ENCODE measurements around the gene CSPG4. TPM values are rescaled to one million over a fixed set of nuclear protein-coding genes. Genes with fewer than 3 reads are reported as not detected.

Gene CSPG4
- total and polyA plus RNA-seq, 9 of the 15 experiments (the other 6 are each of a cell fraction or from before 2014, with no cell fraction given), result under 0.01 to 0.07 (median 0.04) TPM; not detected in 5

- no peak for TF ChIP-seq ATF1 (CRISPR knock-in tag; IDR thresholded peaks at IDR 0.05)
- TF ChIP-seq ATF1 (tag; IDR thresholded peaks at IDR 0.05), result 0 out of 2 replicates have a peak, but pooled peaks have one; percentile 13
- no peak for TF ChIP-seq SIN3B (IDR thresholded peaks at IDR 0.05; ENCODE audit: low read depth)
- peak; percentile 89 for TF ChIP-seq ETV5 (CRISPR knock-in tag; IDR thresholded peaks at IDR 0.05; ENCODE audit: low read depth)
- peak; percentile 76 for TF ChIP-seq TAF1 (IDR thresholded peaks at IDR 0.05; ENCODE audit: control insufficient read depth, extremely low read depth, insufficient read depth, low read length, severe bottlenecking)
- no peak for TF ChIP-seq MEIS2 (IDR thresholded peaks at IDR 0.05; ENCODE audit: partially characterized antibody)
- no peak for TF ChIP-seq PTBP1 (IDR thresholded peaks at IDR 0.05; ENCODE audit: low read depth, low read length)
- TF ChIP-seq CHD4 (IDR thresholded peaks at IDR 0.05; ENCODE audit: insufficient read depth, insufficient replicate concordance, low read depth, low read length, poor library complexity, severe bottlenecking), result no peak
- no peak for TF ChIP-seq SMARCC2 (IDR thresholded peaks at IDR 0.05; ENCODE audit: low read depth)
- TF ChIP-seq, protein P1, sequence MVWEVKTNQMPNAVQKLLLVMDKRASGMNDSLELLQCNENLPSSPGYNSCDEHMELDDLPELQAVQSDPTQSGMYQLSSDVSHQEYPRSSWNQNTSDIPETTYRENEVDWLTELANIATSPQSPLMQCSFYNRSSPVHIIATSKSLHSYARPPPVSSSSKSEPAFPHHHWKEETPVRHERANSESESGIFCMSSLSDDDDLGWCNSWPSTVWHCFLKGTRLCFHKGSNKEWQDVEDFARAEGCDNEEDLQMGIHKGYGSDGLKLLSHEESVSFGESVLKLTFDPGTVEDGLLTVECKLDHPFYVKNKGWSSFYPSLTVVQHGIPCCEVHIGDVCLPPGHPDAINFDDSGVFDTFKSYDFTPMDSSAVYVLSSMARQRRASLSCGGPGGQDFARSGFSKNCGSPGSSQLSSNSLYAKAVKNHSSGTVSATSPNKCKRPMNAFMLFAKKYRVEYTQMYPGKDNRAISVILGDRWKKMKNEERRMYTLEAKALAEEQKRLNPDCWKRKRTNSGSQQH (CRISPR knock-in tag; IDR thresholded peaks at IDR 0.05), result no peak
- peak; percentile 64; the same call in 1 of the 2 replicates for TF ChIP-seq NKRF (IDR thresholded peaks at IDR 0.05; ENCODE audit: borderline replicate concordance)
- TF ChIP-seq ZKSCAN8 (CRISPR knock-in tag; IDR thresholded peaks at IDR 0.05), result no peak
- TF ChIP-seq ELK3 (CRISPR knock-in tag; IDR thresholded peaks at IDR 0.05), result no peak
- TF ChIP-seq, protein P2, sequence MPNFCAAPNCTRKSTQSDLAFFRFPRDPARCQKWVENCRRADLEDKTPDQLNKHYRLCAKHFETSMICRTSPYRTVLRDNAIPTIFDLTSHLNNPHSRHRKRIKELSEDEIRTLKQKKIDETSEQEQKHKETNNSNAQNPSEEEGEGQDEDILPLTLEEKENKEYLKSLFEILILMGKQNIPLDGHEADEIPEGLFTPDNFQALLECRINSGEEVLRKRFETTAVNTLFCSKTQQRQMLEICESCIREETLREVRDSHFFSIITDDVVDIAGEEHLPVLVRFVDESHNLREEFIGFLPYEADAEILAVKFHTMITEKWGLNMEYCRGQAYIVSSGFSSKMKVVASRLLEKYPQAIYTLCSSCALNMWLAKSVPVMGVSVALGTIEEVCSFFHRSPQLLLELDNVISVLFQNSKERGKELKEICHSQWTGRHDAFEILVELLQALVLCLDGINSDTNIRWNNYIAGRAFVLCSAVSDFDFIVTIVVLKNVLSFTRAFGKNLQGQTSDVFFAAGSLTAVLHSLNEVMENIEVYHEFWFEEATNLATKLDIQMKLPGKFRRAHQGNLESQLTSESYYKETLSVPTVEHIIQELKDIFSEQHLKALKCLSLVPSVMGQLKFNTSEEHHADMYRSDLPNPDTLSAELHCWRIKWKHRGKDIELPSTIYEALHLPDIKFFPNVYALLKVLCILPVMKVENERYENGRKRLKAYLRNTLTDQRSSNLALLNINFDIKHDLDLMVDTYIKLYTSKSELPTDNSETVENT (CRISPR knock-in tag; IDR thresholded peaks at IDR 0.05), result no peak
- TF ChIP-seq, protein P3, sequence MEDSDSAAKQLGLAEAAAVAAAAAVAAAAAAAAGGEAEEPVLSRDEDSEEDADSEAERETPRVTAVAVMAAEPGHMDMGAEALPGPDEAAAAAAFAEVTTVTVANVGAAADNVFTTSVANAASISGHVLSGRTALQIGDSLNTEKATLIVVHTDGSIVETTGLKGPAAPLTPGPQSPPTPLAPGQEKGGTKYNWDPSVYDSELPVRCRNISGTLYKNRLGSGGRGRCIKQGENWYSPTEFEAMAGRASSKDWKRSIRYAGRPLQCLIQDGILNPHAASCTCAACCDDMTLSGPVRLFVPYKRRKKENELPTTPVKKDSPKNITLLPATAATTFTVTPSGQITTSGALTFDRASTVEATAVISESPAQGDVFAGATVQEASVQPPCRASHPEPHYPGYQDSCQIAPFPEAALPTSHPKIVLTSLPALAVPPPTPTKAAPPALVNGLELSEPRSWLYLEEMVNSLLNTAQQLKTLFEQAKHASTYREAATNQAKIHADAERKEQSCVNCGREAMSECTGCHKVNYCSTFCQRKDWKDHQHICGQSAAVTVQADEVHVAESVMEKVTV (CRISPR knock-in tag; IDR thresholded peaks at IDR 0.05), result no peak
- peak; percentile 82 for TF ChIP-seq NR2C1 (IDR thresholded peaks at IDR 0.05)
- TF ChIP-seq NR2C1 (tag; IDR thresholded peaks at IDR 0.05), result peak; percentile 81
- TF ChIP-seq ZBTB1 (CRISPR knock-in tag; IDR thresholded peaks at IDR 0.05; ENCODE audit: borderline replicate concordance, low read depth), result no peak
These were observed 45.6 kb upstream of the CSPG4 start (continued) for GRCh38 chr15:75758071-75758872.
